Right cardiac atrium (tissue), 5 donors: ENCODE data around the gene UBAP2. TPM values are rescaled to one million over a fixed set of nuclear protein-coding genes. Genes with fewer than 3 reads are reported as not detected.
"Not testable (repeated sequence)": the region's sequence is repeated elsewhere in the genome, so short reads cannot be mapped to it uniquely, and the experiment has no call there.

Experiments used
- ATAC-seq, 2 donors: fragments of 200-7000 bp; cut with Tn5 transposase; one replicate each; pipeline versions ENCODE4 v1.8.0 to v1.9.1; 2020; ENCODE audit warnings: moderate library complexity in 2 of 2, mild to moderate bottlenecking in 1 of 2
- DNase-seq, 3 donors: peaks; one replicate each; pipeline ENCODE4 v3.0.0-alpha.2; 2020
- H3K27ac ChIP-seq: one replicate; pipeline ENCODE4 v1.5.1; 2013; ENCODE audit warnings: mild to moderate bottlenecking, low read length, control low read depth, moderate library complexity
- H3K27me3 ChIP-seq: one replicate; pipeline ENCODE4 v1.6.1; 2013; ENCODE audit not compliant: control insufficient read depth, insufficient read depth
- H3K4me1 ChIP-seq: one replicate; pipeline ENCODE4 v1.6.1; 2013; ENCODE audit warnings: low read length; ENCODE audit not compliant: control insufficient read depth, insufficient read depth
- H3K4me3 ChIP-seq: one replicate; pipeline ENCODE4 v1.5.1; 2013; ENCODE audit warnings: low read length, control low read depth
- H3K9me3 ChIP-seq: one replicate; pipeline ENCODE4 v1.6.1; 2013; ENCODE audit warnings: low read length; ENCODE audit not compliant: control insufficient read depth
- WGBS: extraction: QIAGEN DNeasy Blood & Tissue Kit; methylation state at CpG from one replicate; pipeline ENCODE4 v1.1.7; 2013; 5-methylcytosine and 5-hydroxymethylcytosine counted together
- intact Hi-C, 4 donors: fragments of 100-400 bp; cut with DNase I; formaldehyde crosslinking; loops; one replicate each; pipeline versions ENCODE4 v1.11.0 to v1.14.0; 2022 to 2023
- polyA plus RNA-seq: library from polyadenylated mRNA; stranded (reverse); fragments of 200-250 nt; gene quantifications from one replicate; pipeline ENCODE4 v1.2.3, GENCODE V29; 2013
- total RNA-seq, 4 donors: library from RNA; stranded (reverse); fragmentation: NEBNext Ultra II Directional; extraction: Animal tissue kit (Norgen Biotek cat#: 25700); gene quantifications; one replicate each; pipeline ENCODE4 v1.2.1, GENCODE V29; 2021
- donor health status: healthy with polysubstance abuse.
- donor health status: DM: no; HTN: yes; CAD: no.
- donor health status: DM: no; HTN: no; CAD: no.
- donor health status: DM: no; HTN: yes; CAD: no; lungs with severe emphysema.
- donor health status: DM: yes; HTN: yes; CAD: no.

The UBAP2 gene
- total and polyA plus RNA-seq, 5 donors = 10.2 to 27.7 (median 26.4) TPM

DNA sequence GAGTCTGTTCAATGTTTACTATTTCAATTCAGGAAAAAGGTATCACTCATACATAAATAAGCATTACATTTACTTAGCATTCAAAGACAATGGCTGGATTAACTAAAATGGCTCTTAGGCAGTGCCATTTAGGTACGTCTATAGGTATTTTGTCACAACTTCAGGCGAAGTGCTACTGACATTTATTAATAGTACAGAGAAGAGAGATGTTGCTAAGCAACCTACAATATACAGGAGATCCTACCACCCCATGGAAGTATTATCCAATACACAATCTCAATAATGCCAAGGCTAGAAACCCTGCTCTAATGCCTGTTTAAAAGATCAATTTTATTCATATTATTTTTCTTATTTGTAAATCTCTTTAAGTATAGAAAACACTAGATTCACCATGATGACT is 76.0 kb downstream of the UBAP2 start:
- peak in 1 of 2 donors; percentile 45 for ATAC-seq
- DNase-seq = no peak
- no peak overlapping the region for H3K27ac ChIP-seq
- no peak overlapping the region for H3K4me3 ChIP-seq
- H3K4me1 ChIP-seq = no peaks in the 10 kb centered on the region
- H3K27me3 ChIP-seq = no peaks in the 10 kb centered on the region
- 71% methylated on average over 2 of the region's 2 CpGs for WGBS
- intact Hi-C loops = no loop called here
- H3K9me3 ChIP-seq = no peaks in the 10 kb centered on the region

DNA sequence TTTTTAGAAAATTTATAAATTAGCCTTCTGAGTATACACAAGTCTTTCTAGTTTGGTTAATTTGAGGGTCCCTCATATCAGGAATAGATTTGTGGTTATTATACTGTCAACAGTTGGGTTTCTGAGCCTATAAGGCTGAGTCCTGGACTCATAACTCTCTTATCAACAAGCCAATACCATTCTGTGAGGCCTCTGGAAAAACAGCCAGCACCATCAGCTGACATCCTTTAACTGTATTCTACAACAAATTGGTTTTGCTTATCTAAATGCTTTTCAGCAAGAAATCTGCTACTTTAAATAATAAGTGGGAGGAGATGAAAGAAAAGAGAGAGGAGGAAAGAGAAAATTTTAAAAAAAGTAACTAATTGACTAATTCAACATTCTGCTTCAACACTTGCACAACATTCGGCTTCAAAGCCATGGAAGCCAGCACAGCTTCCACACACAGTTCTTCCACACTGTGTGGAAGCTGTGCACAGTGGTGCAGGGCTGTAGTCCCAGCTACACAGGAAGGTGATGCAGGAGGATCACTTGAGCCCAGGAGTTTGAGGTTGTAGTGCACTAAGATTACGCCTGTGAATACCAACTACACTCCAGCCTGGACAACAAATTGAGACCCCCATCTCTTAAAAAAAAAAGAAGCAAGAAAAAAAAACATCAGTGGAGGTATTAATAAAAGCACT is 84.5 kb downstream of the UBAP2 start:
- intact Hi-C loops = no loop called here
- no peak for DNase-seq
- no peaks in the 10 kb centered on the region for H3K9me3 ChIP-seq
- no peaks in the 10 kb centered on the region for H3K4me1 ChIP-seq
- no peaks in the 10 kb centered on the region for H3K27me3 ChIP-seq
- WGBS = 88% methylated on average over 2 of the region's 2 CpGs
- no peak overlapping the region for H3K27ac ChIP-seq
- H3K4me3 ChIP-seq = no peak overlapping the region
- no peak for ATAC-seq

DNA sequence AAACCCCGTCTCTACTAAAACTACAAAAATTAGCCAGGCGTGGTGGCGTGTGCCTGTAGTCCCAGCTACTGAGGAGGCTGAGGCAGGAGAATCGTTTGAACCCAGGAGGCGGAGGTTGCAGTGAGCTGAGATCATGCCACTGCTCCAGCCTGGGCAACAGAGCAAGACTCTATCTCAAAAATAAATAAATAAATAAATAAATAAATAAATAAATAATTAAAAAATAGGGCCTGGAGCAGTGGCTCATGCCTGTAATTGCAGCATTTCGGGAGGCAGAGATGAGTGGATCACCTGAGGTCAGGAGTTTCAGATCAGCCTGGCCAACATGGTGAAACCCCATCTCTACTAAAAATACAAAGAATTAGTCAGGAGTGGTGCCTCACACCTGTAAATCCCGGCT is 86.2 kb downstream of the UBAP2 start:
- H3K27ac ChIP-seq, ATAC-seq, H3K4me3 ChIP-seq, H3K27me3 ChIP-seq, DNase-seq, H3K9me3 ChIP-seq, intact Hi-C loops, H3K4me1 ChIP-seq: not testable (repeated sequence)
- 93% methylated on average over 7 of the region's 7 CpGs for WGBS

DNA sequence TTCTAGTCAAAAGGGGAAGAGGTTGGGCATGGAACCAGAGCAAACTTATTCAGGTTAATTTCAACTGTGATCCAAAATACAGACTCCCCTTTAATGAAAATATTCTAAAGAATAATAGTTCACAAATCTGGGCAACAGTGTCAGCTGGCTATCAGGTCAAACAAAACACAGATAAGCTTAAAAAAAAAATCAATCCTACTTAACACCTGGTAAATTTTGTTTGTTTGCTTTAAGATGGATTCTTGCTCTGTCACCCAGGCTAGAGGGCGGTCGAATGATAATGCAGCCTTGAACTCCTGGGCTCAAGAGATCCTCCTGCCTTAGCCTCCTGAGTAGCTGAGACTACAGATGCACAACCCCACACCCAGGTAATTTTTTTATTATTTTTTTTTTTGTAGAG is 89.0 kb downstream of the UBAP2 start:
- ATAC-seq (no peak), DNase-seq (no peak)
- Histone ChIP-seq H3K4me3 (no peak overlapping the region), H3K9me3 (no peaks in the 10 kb centered on the region), H3K4me1 (no peaks in the 10 kb centered on the region), H3K27me3 (no peaks in the 10 kb centered on the region), H3K27ac (no peak overlapping the region)
- 98% methylated on average over 2 of the region's 2 CpGs for WGBS
- intact Hi-C loops = no loop called here

DNA sequence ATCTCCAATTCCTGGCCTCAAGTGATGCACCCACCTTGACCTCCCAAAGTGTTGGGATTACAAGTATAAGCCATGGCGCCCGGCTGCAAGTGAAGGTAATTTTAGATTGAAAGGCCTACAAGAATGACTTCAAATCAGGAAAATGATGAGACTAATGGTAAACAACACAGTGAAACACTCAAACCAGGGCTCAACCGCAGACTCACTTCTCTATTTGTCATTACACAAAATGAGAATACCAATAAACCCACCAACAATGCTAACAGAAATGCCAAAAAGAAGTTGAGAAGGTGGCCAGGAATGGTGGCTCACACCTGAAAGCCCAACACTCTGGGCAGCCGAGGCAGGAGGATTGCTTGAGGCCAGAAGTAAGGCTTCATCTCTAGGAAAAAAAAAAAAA is 92.1 kb downstream of the UBAP2 start:
- Histone ChIP-seq H3K9me3 (no peaks in the 10 kb centered on the region), H3K27ac (no peak overlapping the region), H3K4me3 (no peak overlapping the region), H3K4me1 (no peaks in the 10 kb centered on the region), H3K27me3 (no peaks in the 10 kb centered on the region)
- intact Hi-C loops = no loop called here
- DNase-seq = no peak
- no peak for ATAC-seq
- WGBS = 97% methylated on average over 4 of the region's 4 CpGs

DNA sequence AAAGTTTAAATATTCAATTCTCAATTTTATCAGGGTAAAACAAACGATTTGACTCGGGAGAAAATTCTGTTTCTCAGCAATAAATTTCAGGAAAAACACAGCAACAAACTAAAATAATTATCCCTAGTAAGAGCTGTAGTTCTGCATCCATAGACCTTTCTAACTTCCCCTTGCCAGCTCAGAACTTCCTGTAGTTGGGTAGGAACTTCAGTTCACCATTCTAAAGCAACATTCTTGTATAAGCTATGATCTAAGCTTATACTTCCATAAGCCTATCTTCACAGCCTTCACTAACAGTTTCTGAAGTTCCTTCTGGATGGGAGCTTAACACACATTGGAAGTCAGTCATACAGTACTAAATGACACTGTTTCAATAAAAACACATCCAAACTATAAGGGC is 96.6 kb downstream of the UBAP2 start:
- Histone ChIP-seq H3K27me3 (no peaks in the 10 kb centered on the region), H3K4me1 (no peaks in the 10 kb centered on the region), H3K4me3 (no peak overlapping the region), H3K27ac (no peak overlapping the region), H3K9me3 (no peaks in the 10 kb centered on the region)
- intact Hi-C loops = no loop called here
- DNase-seq (no peak), ATAC-seq (no peak)
- 82% methylated on average over 2 of the region's 2 CpGs for WGBS

DNA sequence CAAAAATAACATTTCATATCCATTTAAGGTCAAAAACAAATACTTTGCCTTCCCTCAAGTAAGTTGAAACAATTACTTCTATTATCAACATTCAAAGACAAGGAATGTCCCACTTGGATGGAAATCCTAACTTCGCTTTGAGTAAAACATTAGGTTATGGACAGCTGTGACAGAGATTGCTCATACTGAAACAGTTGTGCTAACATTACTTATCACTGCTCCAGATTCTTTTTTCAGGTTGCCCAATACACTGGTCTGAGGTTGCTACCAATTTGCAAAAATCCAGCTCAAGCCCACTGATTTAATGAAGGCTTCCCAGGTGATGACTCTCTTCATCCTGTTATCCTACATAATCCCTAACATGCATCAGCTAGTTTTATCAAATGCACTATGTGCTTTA is 98.3 kb downstream of the UBAP2 start:
- no peak for ATAC-seq
- H3K27me3 ChIP-seq = no peaks in the 10 kb centered on the region
- intact Hi-C loops = no loop called here

DNA sequence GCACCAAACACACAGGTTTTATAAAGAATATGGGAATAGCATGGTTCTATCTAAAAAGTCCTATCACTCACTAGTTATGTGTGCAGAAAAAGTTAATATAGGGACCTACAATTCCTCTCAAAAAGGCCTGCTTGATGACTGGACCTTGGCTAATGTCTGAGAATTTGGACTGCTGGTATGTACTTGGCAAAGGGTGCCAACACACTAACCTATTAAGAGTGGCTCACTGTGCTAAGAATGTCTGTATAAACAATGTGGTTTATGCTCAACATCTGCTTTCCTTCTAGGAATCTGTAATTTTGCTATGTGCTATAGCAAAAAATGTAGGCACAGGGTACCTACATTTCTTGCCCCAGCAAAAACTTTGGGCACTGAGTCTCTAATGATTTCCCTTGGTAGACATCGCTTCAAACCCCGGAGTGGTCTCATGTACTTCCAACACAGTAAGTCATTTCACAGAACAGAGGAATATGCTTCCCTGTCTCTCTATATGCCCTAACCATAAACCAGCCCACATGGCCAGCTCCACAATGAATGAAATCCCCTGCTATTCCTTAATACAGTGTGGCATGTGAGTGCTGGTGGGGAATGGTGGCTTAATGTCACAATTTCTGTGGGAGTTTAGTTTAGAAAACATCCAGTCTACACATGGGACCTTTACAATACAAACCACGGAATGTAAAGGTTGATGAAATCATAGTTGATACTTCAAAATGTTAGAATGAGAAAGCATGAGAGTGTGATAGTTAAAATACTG is 101.7 kb downstream of the UBAP2 start:
- Histone ChIP-seq H3K4me3 (no peak overlapping the region), H3K4me1 (no peaks in the 10 kb centered on the region), H3K27me3 (no peaks in the 10 kb centered on the region), H3K27ac (no peak overlapping the region), H3K9me3 (no peaks in the 10 kb centered on the region)
- WGBS = 93% methylated on average over 3 of the region's 3 CpGs
- intact Hi-C loops = no loop called here
- ATAC-seq = no peak
- no peak for DNase-seq

More for the DNA sequence above, 98.3 kb downstream of the UBAP2 start:
- no peak for DNase-seq
- 94% methylated on average over 1 of the region's 1 CpG for WGBS
- Histone ChIP-seq H3K4me1 (no peaks in the 10 kb centered on the region), H3K4me3 (no peak overlapping the region), H3K27ac (no peak overlapping the region), H3K9me3 (no peaks in the 10 kb centered on the region)

DNA sequence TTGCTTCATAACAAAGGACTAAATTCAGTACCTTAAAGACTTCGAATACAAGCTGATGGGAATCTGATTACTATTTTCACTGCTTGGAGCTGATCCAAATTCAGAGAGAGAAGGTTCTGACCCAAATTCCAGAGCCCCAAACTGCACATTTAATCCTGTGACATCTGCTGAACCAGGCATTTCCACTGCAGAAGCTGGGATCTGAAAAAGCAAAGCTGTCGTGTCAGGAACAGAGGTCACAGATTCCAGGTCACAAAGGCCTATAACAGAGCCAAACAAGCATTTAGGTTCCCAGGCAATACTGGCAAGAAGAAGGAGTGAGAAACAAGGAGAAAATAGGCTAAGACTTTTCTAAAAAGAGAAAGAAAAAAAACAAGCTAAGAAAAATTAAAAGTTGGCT is 105.3 kb downstream of the UBAP2 start:
- no peak overlapping the region for H3K27ac ChIP-seq
- ATAC-seq (no peak), DNase-seq (no peak)
- no peaks in the 10 kb centered on the region for H3K4me1 ChIP-seq
- no peaks in the 10 kb centered on the region for H3K9me3 ChIP-seq
- H3K27me3 ChIP-seq = no peaks in the 10 kb centered on the region
- intact Hi-C loops = no loop called here
- H3K4me3 ChIP-seq = no peak overlapping the region
- 48% methylated on average over 2 of the region's 2 CpGs for WGBS

DNA sequence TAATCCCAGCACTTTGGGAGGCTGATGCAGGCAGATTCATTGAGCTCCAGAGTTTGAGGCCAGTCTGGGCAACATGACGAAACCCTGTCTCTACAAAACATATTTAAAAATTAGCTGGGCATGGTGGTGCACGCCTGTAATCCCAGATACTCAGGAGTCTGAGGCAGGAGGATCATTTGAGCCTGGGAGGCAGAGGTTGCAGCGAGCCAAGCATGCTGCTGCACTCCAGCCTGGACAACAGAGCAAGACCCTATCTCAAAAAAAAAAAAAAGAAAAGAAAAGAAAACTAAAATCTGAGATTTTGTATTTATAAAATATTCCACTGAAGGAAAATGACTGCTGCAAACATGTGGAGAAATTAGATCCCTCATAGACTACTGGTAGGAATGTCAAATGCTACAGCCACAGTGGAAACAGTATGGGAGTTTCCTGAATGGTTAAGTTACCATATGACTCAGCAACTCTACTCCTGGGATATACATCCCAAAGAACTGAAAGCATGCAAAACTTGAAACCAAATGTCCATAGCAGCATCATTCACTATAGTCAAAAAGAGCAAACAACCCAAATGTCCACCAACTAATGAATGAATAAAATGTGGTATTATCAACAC is 106.1 kb downstream of the UBAP2 start:
- Histone ChIP-seq H3K4me1 (no peaks in the 10 kb centered on the region), H3K9me3 (no peaks in the 10 kb centered on the region), H3K4me3 (no peak overlapping the region), H3K27me3 (no peaks in the 10 kb centered on the region), H3K27ac (no peak overlapping the region)
- WGBS = 97% methylated on average over 3 of the region's 3 CpGs
- no peak for DNase-seq
- intact Hi-C loops = no loop called here
- ATAC-seq = no peak
